Limb (tissue), 2 donors: ENCODE results near the gene TMEM163.

ENCODE experiments used
- DNase-seq, 2 donors: peaks; one replicate each; pipeline ENCODE4 v3.0.0-alpha.2; 2016; ENCODE audit errors: extremely low spot score in 2 of 2

TMEM163 gene

GRCh38 chr2:134693359-134694330 lies 25.2 kb downstream of the TMEM163 start:
- no peak for DNase-seq

- no peak for DNase-seq
Observed at GRCh38 chr2:134692499-134692898, 26.3 kb downstream of the TMEM163 start.

DNA sequence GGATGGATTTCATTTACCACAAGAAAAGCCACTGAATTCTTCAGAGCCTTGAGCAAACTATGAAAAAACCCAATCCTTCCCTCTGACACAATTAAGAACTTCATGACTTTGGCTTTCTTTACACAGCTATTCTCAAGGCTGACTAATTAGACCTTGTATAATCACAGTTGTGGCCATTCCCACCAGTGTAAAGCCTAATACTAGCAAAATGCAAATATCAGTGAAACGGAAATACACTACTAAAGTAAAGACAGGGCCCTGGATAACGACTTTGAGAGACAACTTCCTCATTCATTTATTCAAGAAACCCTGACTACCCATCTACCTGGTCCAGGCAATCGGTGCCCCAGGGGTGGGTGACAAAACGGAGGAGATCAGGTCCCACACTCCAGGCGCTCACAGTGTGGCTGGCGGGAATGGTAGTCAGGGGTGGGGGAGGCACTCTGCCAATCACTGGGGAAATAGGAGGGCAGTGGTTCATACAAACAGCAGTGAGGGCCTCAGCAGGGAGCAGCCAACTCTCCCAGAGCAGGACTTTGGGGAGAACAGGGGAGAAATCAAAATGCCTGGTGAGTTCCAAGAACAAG lies 28.1 kb downstream of the TMEM163 start:
- no peak for DNase-seq

- no peak for DNase-seq
Observed at GRCh38 chr2:134689315-134689714, 29.5 kb downstream of the TMEM163 start.

GRCh38 chr2:134685967-134686366 lies 32.8 kb downstream of the TMEM163 start:
- no peak for DNase-seq

- DNase-seq: no peak
Observed at GRCh38 chr2:134683561-134684112, 35.2 kb downstream of the TMEM163 start.

DNA sequence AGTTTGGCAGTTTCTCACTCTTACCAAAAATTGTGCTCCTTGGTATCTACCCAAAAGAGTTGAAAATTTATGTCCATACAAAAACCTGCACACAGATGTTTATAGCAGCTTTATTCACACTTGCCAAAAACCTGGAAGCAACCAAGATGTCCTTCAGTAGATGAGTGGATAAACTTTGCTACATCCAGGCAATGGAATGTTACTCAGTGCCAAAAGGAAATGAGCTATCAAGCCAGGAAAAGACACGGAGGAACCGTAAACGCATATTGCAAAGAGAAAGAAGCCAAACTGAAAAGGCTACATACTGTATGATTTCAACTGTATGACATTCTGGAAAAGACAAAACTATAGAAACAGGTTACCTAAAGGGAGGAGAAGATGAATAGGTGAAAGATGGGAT lies 36.1 kb downstream of the TMEM163 start:
- peak in 1 of 2 donors; percentile 55 for DNase-seq

DNA sequence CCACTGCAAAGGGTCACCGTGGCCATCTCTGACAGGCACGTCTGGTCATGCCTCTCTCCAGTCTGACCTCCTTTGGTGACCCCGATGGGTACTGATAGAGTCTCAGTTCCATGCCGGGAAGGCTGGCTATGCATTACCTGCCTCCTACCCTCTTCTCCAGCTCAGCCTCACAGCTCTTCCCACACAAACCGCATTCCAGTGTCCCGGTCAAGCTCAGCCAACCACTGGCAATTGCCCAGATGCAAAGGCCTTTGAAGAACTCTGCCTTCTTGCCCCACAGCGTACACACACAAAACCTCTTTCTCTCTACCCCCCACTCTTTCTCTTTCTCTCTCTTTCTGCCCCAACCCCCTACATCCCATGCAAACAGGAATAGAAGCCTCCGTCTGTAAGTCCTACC lies 37.6 kb downstream of the TMEM163 start:
- no peak for DNase-seq

- peak in 1 of 2 donors; percentile 55 for DNase-seq
Observed at GRCh38 chr2:134679745-134680144, 39.1 kb downstream of the TMEM163 start.

DNA sequence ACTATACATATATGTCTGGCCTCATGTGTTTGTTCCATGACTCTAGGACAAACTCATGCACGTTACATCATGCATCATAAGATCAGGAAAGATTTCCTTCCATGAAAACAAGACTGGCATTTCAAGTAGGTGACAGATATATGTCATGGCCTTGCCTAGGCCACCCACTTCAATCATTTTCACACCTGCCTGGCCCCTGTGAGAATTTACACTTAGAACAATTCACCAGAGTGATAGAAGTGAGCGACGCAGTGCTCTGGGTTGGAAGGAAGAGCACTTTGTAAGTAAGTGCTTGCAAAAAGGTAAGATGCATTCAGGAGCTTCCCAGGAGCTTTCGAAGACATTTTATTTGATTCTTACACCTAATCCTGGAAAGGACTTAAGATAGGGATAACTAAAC lies 39.5 kb downstream of the TMEM163 start:
- DNase-seq: no peak

- DNase-seq: no peak
Observed at GRCh38 chr2:134677856-134678756, 40.7 kb downstream of the TMEM163 start.

- DNase-seq: no peak
Observed at GRCh38 chr2:134676960-134677359, 41.8 kb downstream of the TMEM163 start.

DNA sequence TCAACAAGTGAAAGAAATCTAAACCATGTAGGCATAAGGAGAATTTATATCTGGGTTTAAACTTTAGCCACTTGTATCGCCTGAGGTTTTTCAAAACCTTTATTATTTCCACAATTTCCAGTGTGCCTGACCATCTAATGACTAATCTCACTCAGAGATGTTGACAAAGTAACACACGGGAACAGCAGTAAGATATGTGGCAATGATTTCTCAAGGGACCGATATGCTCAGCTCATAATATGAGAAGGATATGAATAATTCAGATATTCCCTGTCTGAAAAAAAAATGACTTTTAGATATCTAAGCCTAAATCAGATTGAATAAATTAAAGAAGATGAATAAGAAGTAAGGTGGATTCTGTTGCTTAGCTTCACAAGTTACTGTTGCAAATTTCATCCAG lies 43.5 kb downstream of the TMEM163 start:
- DNase-seq: no peak

DNA sequence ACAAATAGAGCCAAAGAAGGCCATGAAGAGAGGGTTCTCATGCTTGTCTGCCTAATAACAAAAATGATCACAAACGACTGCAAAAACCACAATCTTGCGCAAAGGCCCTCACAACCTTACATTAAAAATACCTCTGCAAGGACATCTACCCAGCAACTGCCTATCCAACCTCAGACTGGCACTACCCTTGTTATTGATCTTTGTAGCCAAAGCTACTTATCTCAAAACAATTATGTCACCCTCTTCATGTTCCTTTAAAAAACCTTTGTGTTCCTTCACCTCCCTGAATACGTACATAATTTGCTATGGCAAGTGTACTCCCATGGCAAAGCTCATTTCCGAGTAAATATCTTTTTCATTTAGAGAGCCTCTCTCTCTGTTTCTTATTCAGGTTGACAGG lies 44.1 kb downstream of the TMEM163 start:
- no peak for DNase-seq

DNA sequence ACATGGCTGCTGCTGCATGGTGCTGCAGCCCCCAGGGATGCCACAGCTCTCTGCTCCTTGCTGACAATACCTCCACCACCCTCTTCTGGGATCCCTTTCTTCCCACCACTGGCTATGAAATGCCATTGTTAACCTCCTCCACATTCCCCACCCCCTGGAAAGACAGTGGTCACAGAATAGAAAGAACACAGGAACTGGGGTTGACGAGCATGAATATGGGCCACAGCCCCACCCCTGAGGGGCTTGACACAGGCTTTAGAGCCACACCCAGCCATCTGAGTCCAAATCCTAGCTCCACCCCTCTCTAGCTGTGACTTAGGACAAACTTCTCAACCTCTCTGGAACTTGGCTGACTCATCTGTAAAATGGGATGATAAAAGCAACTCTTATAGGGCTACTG lies 47.3 kb downstream of the TMEM163 start:
- no peak for DNase-seq

- no peak for DNase-seq
Observed at GRCh38 chr2:134670955-134671354, 47.8 kb downstream of the TMEM163 start.

DNA sequence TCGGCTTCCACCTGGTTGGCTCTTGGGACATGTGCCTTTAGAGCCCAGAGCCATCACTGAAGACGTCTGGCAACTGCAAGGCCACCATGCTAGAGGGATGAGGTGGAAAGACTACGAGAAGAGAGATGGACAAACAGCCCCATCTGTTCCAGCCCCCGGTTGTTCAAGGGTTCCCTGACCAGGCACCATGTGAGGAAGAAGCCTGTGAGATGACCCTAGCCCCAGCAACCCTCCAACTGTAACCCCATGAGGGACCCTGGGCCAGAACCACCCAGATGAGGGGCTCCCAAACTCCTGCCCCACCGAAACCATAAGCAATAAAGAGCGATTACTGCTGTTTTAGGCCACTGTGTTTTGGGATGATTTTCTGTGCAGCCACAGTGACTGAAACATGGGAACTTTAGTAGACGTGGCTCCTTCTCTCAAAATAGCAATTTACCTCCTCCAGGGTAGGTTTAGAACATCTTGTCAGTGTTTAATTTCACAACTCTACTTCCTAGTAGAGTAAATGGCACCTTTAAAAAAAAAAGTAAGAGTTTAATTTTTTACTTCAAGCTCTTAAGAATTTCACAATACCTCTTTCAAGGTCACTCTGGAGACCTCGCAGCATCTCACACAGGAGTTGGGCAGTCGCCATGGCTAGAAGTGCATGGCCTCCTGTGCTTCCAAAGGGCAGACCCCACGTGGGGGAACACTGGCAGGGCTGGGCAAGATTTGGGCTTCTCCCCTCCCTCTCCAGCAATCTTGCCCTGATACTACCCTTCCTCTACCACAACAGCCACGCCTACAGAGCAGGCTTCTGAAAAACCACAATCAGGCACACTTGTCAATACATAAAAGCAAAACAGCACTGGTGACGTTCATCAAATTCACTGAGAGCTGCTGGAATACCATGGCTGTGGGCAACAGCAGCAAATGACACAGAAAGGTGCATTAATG lies 48.8 kb downstream of the TMEM163 start:
- DNase-seq: no peak

DNA sequence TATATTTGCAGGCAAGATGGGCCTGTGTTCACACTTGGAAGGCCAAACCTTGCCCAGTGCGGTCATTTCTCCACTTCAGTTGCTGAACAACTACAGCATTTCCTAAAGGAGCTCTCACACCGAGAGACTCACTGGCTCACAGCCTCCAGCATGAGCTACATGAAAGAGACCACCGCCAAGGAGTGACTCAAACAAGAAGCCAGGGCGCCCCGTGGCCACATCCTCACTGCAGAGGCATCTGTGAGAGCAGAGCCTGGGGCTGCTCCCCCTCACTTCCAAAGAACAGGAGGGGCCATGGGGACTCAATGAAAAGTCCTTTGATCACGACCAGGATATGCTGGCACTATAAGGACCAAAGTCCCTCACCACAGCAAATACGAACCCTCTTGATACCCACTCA lies 50.0 kb downstream of the TMEM163 start:
- no peak for DNase-seq

DNA sequence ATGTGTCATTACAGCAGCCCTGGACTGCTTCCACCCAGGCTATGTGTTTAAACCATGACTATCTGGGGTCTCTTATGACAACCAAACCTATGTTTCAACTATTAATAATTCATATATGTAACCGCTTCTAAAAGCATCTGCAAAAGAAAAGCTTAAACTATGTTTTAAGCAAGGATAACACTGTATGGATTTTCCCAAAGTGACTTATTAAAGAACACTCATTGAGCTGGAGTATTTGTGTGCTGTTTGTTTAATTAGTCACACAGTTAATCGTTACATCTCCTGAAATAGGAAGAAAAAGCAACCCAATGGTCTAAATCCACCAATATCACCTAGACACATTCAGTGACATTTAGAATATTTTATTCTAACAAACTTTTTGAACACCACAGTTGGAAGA lies 51.3 kb downstream of the TMEM163 start:
- DNase-seq: no peak

DNA sequence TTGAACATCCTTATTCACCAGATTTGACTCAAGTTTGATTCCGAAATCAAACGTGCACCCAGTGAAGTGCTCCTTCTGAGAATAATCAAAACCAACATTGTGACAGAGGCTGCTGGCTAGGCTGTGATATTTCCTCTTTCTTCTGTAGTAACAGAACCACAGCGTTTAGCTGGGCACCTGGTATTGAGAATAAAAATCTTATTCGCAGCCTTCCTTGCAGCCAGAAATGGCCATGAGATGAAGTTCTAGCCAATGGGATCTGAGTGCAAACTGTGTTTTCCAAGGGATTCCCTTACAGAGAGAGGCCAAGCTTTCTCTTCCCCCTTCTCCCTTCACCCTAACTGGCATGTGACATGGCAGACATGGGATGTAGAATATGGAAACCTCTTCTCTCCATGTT lies 51.7 kb downstream of the TMEM163 start:
- no peak for DNase-seq
